Endodermal cell (in vitro differentiated cells): Measurements from ENCODE around the gene PARD3B. TPM values are rescaled to one million over a fixed set of nuclear protein-coding genes. Genes with fewer than 3 reads are reported as not detected.

ENCODE experiments used
- DNase-seq: peaks from one replicate; pipeline ENCODE4 v3.0.0-alpha.2; 2017
- H3K27ac ChIP-seq: 2 replicates; pipeline ENCODE4 v1.5.1; 2013; ENCODE audit warnings: mild to moderate bottlenecking, low read depth, low read length, moderate library complexity
- H3K27me3 ChIP-seq: 2 replicates; pipeline ENCODE4 v1.6.1; 2013; ENCODE audit warnings: mild to moderate bottlenecking, low read length, moderate library complexity; ENCODE audit not compliant: insufficient read depth, control insufficient read depth, poor library complexity, severe bottlenecking
- H3K36me3 ChIP-seq: 2 replicates; pipeline ENCODE4 v1.7.0; 2013; ENCODE audit warnings: mild to moderate bottlenecking, low read length, moderate library complexity; ENCODE audit not compliant: control insufficient read depth, insufficient read depth
- H3K4me1 ChIP-seq: one replicate; pipeline ENCODE4 v1.7.0; 2013; ENCODE audit warnings: low read length; ENCODE audit not compliant: control insufficient read depth, insufficient read depth
- H3K4me3 ChIP-seq: 2 replicates; pipeline ENCODE4 v1.5.1; 2013; ENCODE audit warnings: mild to moderate bottlenecking, low read length, moderate library complexity
- H3K9ac ChIP-seq: 2 replicates; pipeline ENCODE4 v1.6.1; 2013; ENCODE audit warnings: mild to moderate bottlenecking, low read length, moderate library complexity; ENCODE audit not compliant: poor library complexity, severe bottlenecking; ENCODE audit errors: extremely low read depth
- H3K9me3 ChIP-seq: 2 replicates; pipeline ENCODE4 v1.6.1; 2013; ENCODE audit warnings: mild to moderate bottlenecking, low read length, moderate library complexity; ENCODE audit not compliant: control insufficient read depth
- H3K27ac Mint-ChIP-seq: 2 replicates; pipeline ENCODE4 v1.8.0; 2020; ENCODE audit warnings: mixed read lengths
- H3K27me3 Mint-ChIP-seq: 2 replicates; pipeline ENCODE4 v1.8.0; 2021; ENCODE audit warnings: mild to moderate bottlenecking, mixed read lengths; ENCODE audit not compliant: insufficient read depth
- H3K36me3 Mint-ChIP-seq: 2 replicates; pipeline ENCODE4 v1.8.0; 2020; ENCODE audit warnings: low read depth, mixed read lengths
- H3K4me1 Mint-ChIP-seq: 2 replicates; pipeline ENCODE4 v1.8.0; 2020; ENCODE audit warnings: mixed read lengths
- H3K4me3 Mint-ChIP-seq: 2 replicates; pipeline ENCODE4 v1.8.0; 2020; ENCODE audit warnings: mild to moderate bottlenecking, moderate library complexity, mixed read lengths
- H3K9me3 Mint-ChIP-seq: 2 replicates; pipeline ENCODE4 v1.8.0; 2020; ENCODE audit warnings: mild to moderate bottlenecking, mixed read lengths
- CTCF ChIP-seq: fragments of 200-600 bp; sonication (generic); conservative IDR thresholded peaks from 2 replicates; pipeline ENCODE4 v1.5.0; 2021; ENCODE audit warnings: antibody characterized with exemption, mild to moderate bottlenecking
- WGBS, 2 experiments: methylation state at CpG; one replicate each; pipeline versions ENCODE4 v1.1.5 to v1.1.7; 2013; ENCODE audit warnings: missing lambda C conversion rate in 2 of 2, mixed read lengths in 1 of 2; ENCODE audit not compliant: insufficient coverage in 1 of 2, insufficient read length in 1 of 2; 5-methylcytosine and 5-hydroxymethylcytosine counted together
- total RNA-seq, 2 donors: library from RNA; stranded (reverse); fragmentation: NEBNext Ultra II Directional in 1 of 2; extraction: Animal tissue kit (Norgen Biotek cat#: 25700) in 1 of 2; gene quantifications; 2 replicates in 1 of 2; 3 replicates in 1 of 2; pipeline ENCODE4 v1.2.1, GENCODE V29; 2021

Gene PARD3B
- total RNA-seq, 2 donors from 2014 or later = 2.5 to 5.6 TPM

- Mint-ChIP-seq H3K4me3 (no peak overlapping the region), H3K36me3 (no peaks in the 10 kb centered on the region), H3K4me1 (peaks cover 11% of the 10 kb centered on the region), H3K9me3 (no peaks in the 10 kb centered on the region), H3K27ac (no peak overlapping the region), H3K27me3 (no peaks in the 10 kb centered on the region)
- Histone ChIP-seq H3K36me3 (no peaks in the 10 kb centered on the region), H3K9ac (no peak overlapping the region), H3K9me3 (no peaks in the 10 kb centered on the region), H3K4me3 (no peak overlapping the region), H3K4me1 (peaks cover 5% of the 10 kb centered on the region), H3K27me3 (no peaks in the 10 kb centered on the region), H3K27ac (no peak overlapping the region)
- no peak for DNase-seq
- no peak for TF ChIP-seq CTCF
- 86 to 100% methylated on average over 1 to 2 of the region's 3 CpGs for WGBS, 2 experiments
Observed at GRCh38 chr2:204964414-204964813, 419.1 kb downstream of the PARD3B start.

DNA sequence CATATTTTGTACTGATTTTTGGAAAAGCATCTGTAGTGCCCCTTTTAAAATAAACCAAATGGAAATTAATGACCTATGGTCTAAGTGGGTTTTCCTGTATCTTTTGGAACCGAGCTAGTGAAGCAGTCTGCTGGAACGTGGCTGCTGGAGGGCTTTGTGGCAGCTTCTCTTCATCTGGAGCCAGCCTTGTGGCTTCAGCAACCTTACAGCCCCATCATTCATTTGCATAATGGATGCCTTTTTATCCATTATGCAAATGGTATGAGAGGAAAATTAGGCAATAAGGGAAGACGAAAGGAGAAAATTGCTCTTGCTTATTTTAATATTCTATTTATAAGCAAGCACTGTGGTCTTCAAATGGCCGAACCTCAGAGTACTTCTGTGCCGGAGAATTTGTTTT is 421.0 kb downstream of the PARD3B start:
- DNase-seq = no peak
- H3K36me3 ChIP-seq = no peaks in the 10 kb centered on the region
- no peak overlapping the region for H3K4me3 ChIP-seq
- no peak overlapping the region for H3K4me3 Mint-ChIP-seq
- no peak overlapping the region for H3K27ac Mint-ChIP-seq
- no peaks in the 10 kb centered on the region for H3K9me3 Mint-ChIP-seq
- no peak for TF ChIP-seq CTCF
- 81 to 92% methylated on average over 3 to 5 of the region's 5 CpGs for WGBS, 2 experiments
- no peak overlapping the region for H3K9ac ChIP-seq
- H3K9me3 ChIP-seq = no peaks in the 10 kb centered on the region
- no peaks in the 10 kb centered on the region for H3K36me3 Mint-ChIP-seq
- no peaks in the 10 kb centered on the region for H3K27me3 Mint-ChIP-seq
- H3K4me1 Mint-ChIP-seq = peaks cover 14% of the 10 kb centered on the region
- no peaks in the 10 kb centered on the region for H3K27me3 ChIP-seq
- H3K4me1 ChIP-seq = peaks cover 9% of the 10 kb centered on the region
- no peak overlapping the region for H3K27ac ChIP-seq

DNA sequence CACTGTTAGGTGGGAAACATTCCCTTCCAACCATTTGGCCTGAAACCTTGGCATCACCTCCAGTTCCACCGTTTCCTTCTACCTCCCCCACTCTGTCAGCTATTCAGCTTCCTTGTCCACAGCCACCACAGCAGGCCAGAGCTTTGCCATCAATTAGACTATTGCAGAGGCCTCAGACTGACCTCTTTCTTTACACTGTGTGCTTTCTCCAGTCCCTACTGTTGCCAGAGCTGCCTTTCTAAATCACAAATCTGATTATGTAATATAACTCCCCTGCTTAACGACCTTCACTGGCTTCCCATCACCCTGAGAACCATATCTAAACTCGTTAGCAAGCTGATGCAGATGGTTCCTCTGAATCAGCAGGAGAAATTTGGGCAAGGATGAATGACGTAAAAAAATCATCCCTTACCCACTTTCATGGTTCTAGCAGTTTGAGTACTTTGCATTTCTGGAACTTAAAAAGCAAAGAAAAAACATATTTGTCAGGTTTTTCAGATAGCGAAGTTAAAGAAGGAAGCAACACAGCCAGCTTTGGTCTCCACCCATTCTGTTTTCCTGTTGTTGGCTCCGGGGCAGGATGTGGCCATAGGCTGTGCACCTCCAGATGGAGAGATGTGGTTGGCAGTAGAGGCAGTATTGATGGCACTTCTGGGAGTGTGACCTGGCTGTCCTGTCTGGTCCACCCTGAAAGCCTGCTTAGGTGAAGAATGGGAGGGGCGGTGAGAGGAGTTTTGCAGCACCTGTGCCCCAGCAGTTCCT is 422.1 kb downstream of the PARD3B start:
- H3K27me3 ChIP-seq = no peaks in the 10 kb centered on the region
- Mint-ChIP-seq H3K27me3 (no peaks in the 10 kb centered on the region), H3K9me3 (no peaks in the 10 kb centered on the region), H3K4me1 (peaks cover 18% of the 10 kb centered on the region), H3K4me3 (no peak overlapping the region), H3K27ac (no peak overlapping the region), H3K36me3 (no peaks in the 10 kb centered on the region)
- DNase-seq = no peak
- 85 to 86% methylated on average over 6 to 7 of the region's 7 CpGs for WGBS, 2 experiments
- no peak overlapping the region for H3K27ac ChIP-seq
- H3K4me3 ChIP-seq = no peak overlapping the region
- H3K9me3 ChIP-seq = no peaks in the 10 kb centered on the region
- TF ChIP-seq CTCF = no peak
- H3K36me3 ChIP-seq = no peaks in the 10 kb centered on the region
- no peak overlapping the region for H3K9ac ChIP-seq
- peaks cover 9% of the 10 kb centered on the region for H3K4me1 ChIP-seq
